Ovary (tissue), 9 donors: ENCODE measurements around the gene PRKD2. TPM values are rescaled to one million over a fixed set of nuclear protein-coding genes. Genes with fewer than 3 reads are reported as not detected.
"Not testable (repeated sequence)": the region's sequence is repeated elsewhere in the genome, so short reads cannot be mapped to it uniquely, and the experiment has no call there.

Experiments
- DNase-seq, 5 donors: peaks; one replicate each; pipeline ENCODE4 v3.0.0-alpha.2; 2019 to 2020
- H3K27ac ChIP-seq, 2 donors: fragments of 200-600 bp; one replicate each; pipeline versions ENCODE4 v1.5.1 to v1.8.0; 2019 to 2022
- H3K27me3 ChIP-seq: fragments of 200-600 bp; one replicate; pipeline ENCODE4 v1.8.0; 2022
- H3K36me3 ChIP-seq: fragments of 200-600 bp; sonication (generic); one replicate; pipeline ENCODE4 v1.5.1; 2019
- H3K4me1 ChIP-seq: one replicate; pipeline ENCODE4 v1.8.1; 2013; ENCODE audit warnings: mild to moderate bottlenecking, moderate library complexity; ENCODE audit not compliant: insufficient read depth
- H3K4me3 ChIP-seq: fragments of 200-600 bp; sonication (generic); one replicate; pipeline ENCODE4 v1.5.1; 2017
- H3K9me3 ChIP-seq, 2 donors: fragments of 200-600 bp in 1 of 2; sonication (generic) in 1 of 2; one replicate each; pipeline versions ENCODE4 v1.5.1 to v1.8.1; 2013 to 2019; ENCODE audit warnings: mild to moderate bottlenecking in 1 of 2, moderate library complexity in 1 of 2
- EP300 ChIP-seq: sonication (generic); formaldehyde crosslinking; IDR thresholded peaks from one replicate; pipeline ENCODE4 v1.6.1; 2017; ENCODE audit warnings: antibody characterized with exemption
- POLR2A ChIP-seq: fragments of 450-650 bp; IDR thresholded peaks from one replicate; pipeline ENCODE4 v1.6.1; 2017; ENCODE audit warnings: antibody characterized with exemption, mild to moderate bottlenecking, moderate library complexity
- WGBS, 3 donors: extraction: QIAGEN DNeasy Blood & Tissue Kit in 1 of 3; methylation state at CpG; one replicate each; pipeline versions ENCODE4 v1.1.5 to v1.1.7; 2013 to 2017; 5-methylcytosine and 5-hydroxymethylcytosine counted together
- intact Hi-C, 4 donors: fragments of 100-400 bp; cut with DNase I; formaldehyde crosslinking; loops; one replicate each; pipeline versions ENCODE4 v1.11.0 to v1.15.1; 2022 to 2023
- polyA plus RNA-seq, 2 donors: library from polyadenylated mRNA; stranded (reverse); fragments of 200-250 nt in 1 of 2; fragments of 350-450 nt in 1 of 2; fragmentation: Illumina TruSeq in 1 of 2; extraction: RNeasy Lipid Tissue Mini Kit (QIAGEN cat#74804) in 1 of 2; gene quantifications; one replicate each; pipeline ENCODE4 v1.2.3, GENCODE V29; 2013 to 2014
- total RNA-seq, 7 donors: library from RNA; depleted of rRNA in 2 of 7; stranded (reverse); fragments of >200 nt in 2 of 7; fragmentation: NEBNext Ultra II Directional in 3 of 7; extraction: Animal tissue kit (Norgen Biotek cat#: 25700) in 3 of 7; gene quantifications; one replicate each; pipeline versions ENCODE4 v1.1.0 to v1.2.4, GENCODE V29; 2016 to 2023
- TF ChIP-seq, protein P1 (sequence below), 3 donors: fragments of 450-650 bp in 2 of 3; fragments of 200-600 bp in 1 of 3; IDR thresholded peaks; one replicate each; pipeline versions ENCODE4 v1.5.1 to v1.8.0; 2016 to 2022; ENCODE audit warnings: antibody characterized with exemption in 3 of 3, mild to moderate bottlenecking in 1 of 3
- donor health status: DM: no; HTN: no; CAD: no; lungs with moderate emphysema.
- donor health status: DM: no; HTN: no; CAD: no.
- donor health status: Bipolar disorder and iron deficiency.
- donor health status: DM: yes; HTN: yes; CAD: no.
- donor health status: DM: no; HTN: no; CAD: no.
- donor health status: DM: yes; HTN: yes; CAD: no.

Gene PRKD2
- total and polyA plus RNA-seq, 9 donors, result 17.7 to 55.4 (median 40.0) TPM

DNA sequence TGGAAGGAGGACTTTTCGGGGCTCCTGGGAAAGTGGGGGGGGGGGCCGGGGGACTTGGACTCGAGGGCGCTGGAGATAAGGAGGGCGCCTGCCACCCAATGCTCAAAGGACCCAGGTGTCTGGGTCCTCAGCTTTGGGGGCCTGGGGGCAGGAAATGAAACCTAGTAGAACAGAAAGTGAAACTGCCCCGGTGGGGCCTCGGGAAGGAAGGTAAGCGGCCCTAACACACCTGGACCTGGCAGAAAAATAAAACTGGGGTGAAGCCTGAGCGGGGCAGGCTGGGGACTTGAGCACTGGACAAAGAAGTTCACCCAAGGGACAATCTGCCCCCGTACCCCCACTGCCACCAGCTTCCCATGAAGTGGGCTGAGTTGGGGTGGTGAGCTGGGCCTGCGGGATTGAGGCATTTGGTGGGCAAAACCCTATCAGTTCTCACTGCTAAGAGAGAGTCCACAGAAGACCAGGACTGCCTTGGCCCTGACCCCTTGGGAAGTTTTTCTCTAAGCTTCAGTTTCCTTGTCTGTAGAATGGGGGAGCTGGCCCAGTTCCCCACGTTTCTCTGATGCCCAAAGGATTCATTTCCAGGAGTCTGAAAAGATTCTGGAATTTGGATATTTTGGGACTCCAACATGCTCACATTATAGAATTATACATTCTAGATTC, 2.3 kb downstream of the PRKD2 start:
- peaks cover 5% of the 10 kb centered on the region for H3K4me1 ChIP-seq
- peak in 1 of 5 donors; percentile 20 for DNase-seq
- peak overlapping the region; percentile 81 to 95 for H3K27ac ChIP-seq
- intact Hi-C loops, result no loop called here
- H3K9me3 ChIP-seq, result no peaks in the 10 kb centered on the region
- TF ChIP-seq, protein P1, sequence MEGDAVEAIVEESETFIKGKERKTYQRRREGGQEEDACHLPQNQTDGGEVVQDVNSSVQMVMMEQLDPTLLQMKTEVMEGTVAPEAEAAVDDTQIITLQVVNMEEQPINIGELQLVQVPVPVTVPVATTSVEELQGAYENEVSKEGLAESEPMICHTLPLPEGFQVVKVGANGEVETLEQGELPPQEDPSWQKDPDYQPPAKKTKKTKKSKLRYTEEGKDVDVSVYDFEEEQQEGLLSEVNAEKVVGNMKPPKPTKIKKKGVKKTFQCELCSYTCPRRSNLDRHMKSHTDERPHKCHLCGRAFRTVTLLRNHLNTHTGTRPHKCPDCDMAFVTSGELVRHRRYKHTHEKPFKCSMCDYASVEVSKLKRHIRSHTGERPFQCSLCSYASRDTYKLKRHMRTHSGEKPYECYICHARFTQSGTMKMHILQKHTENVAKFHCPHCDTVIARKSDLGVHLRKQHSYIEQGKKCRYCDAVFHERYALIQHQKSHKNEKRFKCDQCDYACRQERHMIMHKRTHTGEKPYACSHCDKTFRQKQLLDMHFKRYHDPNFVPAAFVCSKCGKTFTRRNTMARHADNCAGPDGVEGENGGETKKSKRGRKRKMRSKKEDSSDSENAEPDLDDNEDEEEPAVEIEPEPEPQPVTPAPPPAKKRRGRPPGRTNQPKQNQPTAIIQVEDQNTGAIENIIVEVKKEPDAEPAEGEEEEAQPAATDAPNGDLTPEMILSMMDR (IDR thresholded peaks at IDR 0.05), result no peak
- no peak for TF ChIP-seq EP300
- TF ChIP-seq POLR2A, result no peak
- H3K27me3 ChIP-seq, result no peaks in the 10 kb centered on the region
- peak overlapping the region; percentile 53 for H3K4me3 ChIP-seq
- no peaks in the 10 kb centered on the region for H3K36me3 ChIP-seq
- WGBS, 3 donors, result 3 to 4% (median 4%) methylated on average over 11 to 12 of the region's 12 CpGs

DNA sequence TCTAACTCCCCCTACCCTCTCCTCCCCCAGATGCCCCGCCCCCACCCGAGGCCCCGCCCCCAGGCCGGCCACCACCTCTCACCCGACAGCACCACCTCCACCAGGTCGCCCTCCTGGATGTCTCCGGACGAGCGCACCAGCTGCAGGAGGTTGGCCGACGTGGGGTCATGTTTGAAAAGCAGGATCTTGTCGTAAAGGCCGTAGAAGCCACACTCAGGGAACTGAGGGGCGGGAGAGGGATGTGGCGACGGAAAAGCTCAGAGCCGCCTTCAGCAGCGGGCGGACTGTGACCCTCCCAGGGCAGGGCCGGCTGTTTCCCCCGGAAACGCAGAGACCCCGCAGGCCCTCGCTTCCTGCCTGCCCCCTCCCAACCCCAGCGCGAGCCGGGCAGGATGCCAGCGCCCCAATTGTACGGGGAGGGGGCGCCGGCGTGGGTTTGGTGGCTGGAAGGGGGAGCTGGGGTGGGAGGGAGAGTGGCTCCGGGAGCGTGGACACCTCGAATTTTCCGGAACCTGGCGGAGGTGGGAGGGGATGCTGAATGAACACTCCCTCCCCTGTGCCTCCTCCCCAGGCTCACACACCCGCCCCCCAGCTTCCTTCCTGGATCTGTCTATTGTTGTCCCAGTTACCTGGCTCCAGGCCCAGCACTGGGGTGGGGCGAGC, 3.0 kb downstream of the PRKD2 start:
- Histone ChIP-seq H3K4me1 (peaks cover 5% of the 10 kb centered on the region), H3K9me3 (no peaks in the 10 kb centered on the region), H3K27me3 (no peaks in the 10 kb centered on the region), H3K36me3 (no peaks in the 10 kb centered on the region), H3K4me3 (peak overlapping the region; percentile 53), H3K27ac (peak overlapping the region; percentile 81 to 95)
- TF ChIP-seq, protein P1 (IDR thresholded peaks at IDR 0.05), result no peak
- TF ChIP-seq POLR2A (no peak), EP300 (no peak)
- 1% methylated on average over 36 to 39 of the region's 39 CpGs for WGBS, 3 donors
- intact Hi-C loops, result no loop called here
- peak; percentile 93 to 97 (median 94) for DNase-seq

DNA sequence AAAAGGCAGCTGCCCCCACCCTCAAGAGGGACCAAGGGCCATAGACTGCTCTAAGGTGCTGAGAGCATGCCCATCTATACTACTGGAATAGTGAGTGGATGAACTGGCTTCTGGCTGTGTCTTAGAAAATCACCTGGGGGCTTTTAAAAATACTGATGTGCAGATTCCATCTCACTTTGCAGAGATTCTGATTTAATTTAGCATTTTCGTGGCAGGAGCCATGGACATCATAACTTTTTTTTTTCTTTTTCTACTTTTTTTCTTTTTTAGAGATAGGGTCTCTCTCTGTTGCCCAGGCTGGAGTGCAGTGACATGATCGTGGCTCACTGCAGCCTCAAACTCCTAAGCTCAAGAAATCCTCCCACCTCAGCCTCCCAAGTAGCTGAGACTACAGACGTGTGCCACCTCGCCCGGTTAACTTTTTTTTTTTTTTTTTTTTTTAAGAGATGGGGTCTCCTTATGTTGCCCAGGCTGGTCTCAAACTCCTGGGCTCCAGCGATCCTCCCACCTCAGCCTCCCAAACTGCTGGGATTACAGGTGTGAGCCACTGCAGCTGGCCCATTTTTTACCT, 4.1 kb downstream of the PRKD2 start:
- H3K9me3 ChIP-seq, H3K27me3 ChIP-seq, H3K36me3 ChIP-seq, H3K4me1 ChIP-seq, H3K4me3 ChIP-seq, intact Hi-C loops, H3K27ac ChIP-seq, DNase-seq: not testable (repeated sequence)
- WGBS, 3 donors, result 72 to 81% (median 78%) methylated on average over 6 of the region's 6 CpGs

DNA sequence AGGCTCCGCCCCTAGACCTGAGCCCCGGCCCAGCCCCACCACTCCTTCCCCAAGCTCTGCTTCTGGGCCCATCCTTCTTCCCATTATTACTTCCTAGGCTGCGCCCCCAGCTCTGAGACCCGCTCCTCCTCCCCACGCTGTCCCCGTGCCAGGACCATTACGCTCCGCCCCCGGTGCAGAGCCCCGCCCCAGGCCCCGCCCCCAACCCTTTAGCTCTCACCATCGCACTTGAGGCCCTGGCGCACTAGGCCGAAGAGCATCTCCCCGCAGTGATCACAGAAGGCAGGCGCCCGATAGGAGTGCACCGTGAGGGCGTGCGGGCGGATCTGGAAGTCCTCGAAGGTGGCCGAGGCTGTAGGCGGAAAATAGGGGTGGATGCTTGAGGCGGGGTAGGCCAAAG, 6.2 kb downstream of the PRKD2 start:
- DNase-seq, result no peak
- WGBS, 3 donors, result 77 to 80% (median 80%) methylated on average over 25 of the region's 25 CpGs
- H3K27ac ChIP-seq, result no peak overlapping the region
- no peaks in the 10 kb centered on the region for H3K27me3 ChIP-seq
- H3K4me1 ChIP-seq, result peaks cover 4% of the 10 kb centered on the region
- TF ChIP-seq EP300 (no peak), POLR2A (no peak)
- TF ChIP-seq, protein P1 (IDR thresholded peaks at IDR 0.05), result no peak
- H3K4me3 ChIP-seq, result no peak overlapping the region
- no peaks in the 10 kb centered on the region for H3K9me3 ChIP-seq
- no peaks in the 10 kb centered on the region for H3K36me3 ChIP-seq
- intact Hi-C loops, result no loop called here
